Upper lobe of left lung (tissue), 6 donors: ENCODE data around the gene ZSWIM6. TPM values are rescaled to one million over a fixed set of nuclear protein-coding genes. Genes with fewer than 3 reads are reported as not detected.

Experiments
- ATAC-seq, 2 donors: fragments of 200-7000 bp; cut with Tn5 transposase; one replicate each; pipeline ENCODE4 v1.9.1; 2022; ENCODE audit warnings: mild to moderate bottlenecking in 2 of 2, moderate library complexity in 2 of 2; ENCODE audit not compliant: low FRiP score in 2 of 2
- DNase-seq, 2 donors: peaks; one replicate each; pipeline ENCODE4 v3.0.0-alpha.2; 2019 to 2020
- H3K27ac ChIP-seq, 4 donors: fragments of 200-600 bp; sonication (generic); one replicate each; pipeline ENCODE4 v1.5.1; 2016 to 2019
- H3K27me3 ChIP-seq, 4 donors: fragments of 200-600 bp; sonication (generic); one replicate each; pipeline ENCODE4 v1.5.1; 2017 to 2019
- H3K36me3 ChIP-seq, 4 donors: fragments of 200-600 bp; sonication (generic); one replicate each; pipeline ENCODE4 v1.5.1; 2016 to 2019
- H3K4me1 ChIP-seq, 4 donors: fragments of 200-600 bp; sonication (generic); one replicate each; pipeline ENCODE4 v1.5.1; 2018 to 2019
- H3K4me3 ChIP-seq, 4 donors: fragments of 200-600 bp; sonication (generic); one replicate each; pipeline ENCODE4 v1.5.1; 2017 to 2019; ENCODE audit warnings: mild to moderate bottlenecking in 2 of 4, moderate library complexity in 1 of 4
- H3K9me3 ChIP-seq, 4 donors: fragments of 200-600 bp; sonication (generic); one replicate each; pipeline ENCODE4 v1.5.1; 2018 to 2019
- EP300 ChIP-seq, 4 donors: sonication (generic); formaldehyde crosslinking; IDR thresholded peaks; one replicate each; pipeline ENCODE4 v1.5.1; 2017; ENCODE audit warnings: antibody characterized with exemption in 4 of 4, control low read depth in 2 of 4
- POLR2A ChIP-seq, 4 donors: fragments of 450-650 bp; IDR thresholded peaks; one replicate each; pipeline ENCODE4 v1.5.1; 2016 to 2017; ENCODE audit warnings: antibody characterized with exemption in 4 of 4, mild to moderate bottlenecking in 2 of 4
- POLR2AphosphoS5 ChIP-seq, 2 donors: sonication (generic); formaldehyde crosslinking; IDR thresholded peaks; one replicate each; pipeline ENCODE4 v1.5.1; 2017; ENCODE audit warnings: antibody characterized with exemption in 2 of 2
- WGBS, 2 donors: methylation state at CpG; one replicate each; pipeline ENCODE4 v1.1.5; 2017 to 2018; 5-methylcytosine and 5-hydroxymethylcytosine counted together
- total RNA-seq, 6 donors: library from RNA; depleted of rRNA in 4 of 6; stranded (reverse); fragments of >200 nt in 4 of 6; gene quantifications; one replicate each; pipeline versions ENCODE4 v1.1.0 to v1.2.1, GENCODE V29; 2016 to 2021
- TF ChIP-seq, protein P1 (sequence below), 6 experiments: fragments of 450-650 bp in 4 of 6; fragments of 200-600 bp in 2 of 6; sonication (generic) in 2 of 6; IDR thresholded peaks; one replicate each; pipeline ENCODE4 v1.5.1; 2016 to 2019; ENCODE audit warnings: antibody characterized with exemption in 6 of 6
- donor health status: DM: no; HTN: no; CAD: no; lungs with moderate emphysema.
- donor health status: DM: no; HTN: yes; CAD: no; lungs with severe emphysema.

The ZSWIM6 gene
- total RNA-seq, 6 donors from 2014 or later, result 10.5 to 22.3 (median 15.7) TPM

DNA sequence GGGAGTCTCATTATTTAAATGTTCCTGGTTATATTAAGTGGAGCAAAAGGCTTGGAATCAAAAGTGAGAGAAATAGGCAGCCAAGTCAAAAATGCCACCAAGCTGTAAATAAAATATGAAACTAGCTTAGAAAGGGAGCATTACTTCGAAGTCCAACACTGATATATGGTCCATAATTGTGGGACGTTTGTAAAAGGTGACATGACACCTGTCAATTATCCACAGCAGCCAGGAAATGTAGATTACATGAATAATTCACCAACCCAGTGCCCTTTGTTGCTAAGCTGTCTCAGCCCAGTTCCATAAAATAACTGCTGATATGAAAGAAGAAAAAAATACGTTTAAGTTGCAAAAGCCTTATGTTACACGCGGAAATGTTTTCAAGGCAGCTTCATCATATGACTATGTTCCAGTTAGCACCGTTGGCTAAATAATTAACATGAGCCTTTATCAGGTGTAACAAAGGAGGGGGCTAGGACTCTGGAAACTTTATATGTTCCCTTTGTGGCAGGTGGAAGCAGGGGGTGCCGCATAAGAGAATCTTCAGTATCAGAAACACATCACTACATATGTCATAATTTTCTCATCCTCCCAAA lies 39.9 kb upstream of the ZSWIM6 start:
- no peak overlapping the region for H3K4me3 ChIP-seq
- peaks cover 5 to 20% (median 13%) of the 10 kb centered on the region in 4 donors for H3K4me1 ChIP-seq
- no peak for TF ChIP-seq EP300 (IDR thresholded peaks at IDR 0.05)
- TF ChIP-seq, protein P1, sequence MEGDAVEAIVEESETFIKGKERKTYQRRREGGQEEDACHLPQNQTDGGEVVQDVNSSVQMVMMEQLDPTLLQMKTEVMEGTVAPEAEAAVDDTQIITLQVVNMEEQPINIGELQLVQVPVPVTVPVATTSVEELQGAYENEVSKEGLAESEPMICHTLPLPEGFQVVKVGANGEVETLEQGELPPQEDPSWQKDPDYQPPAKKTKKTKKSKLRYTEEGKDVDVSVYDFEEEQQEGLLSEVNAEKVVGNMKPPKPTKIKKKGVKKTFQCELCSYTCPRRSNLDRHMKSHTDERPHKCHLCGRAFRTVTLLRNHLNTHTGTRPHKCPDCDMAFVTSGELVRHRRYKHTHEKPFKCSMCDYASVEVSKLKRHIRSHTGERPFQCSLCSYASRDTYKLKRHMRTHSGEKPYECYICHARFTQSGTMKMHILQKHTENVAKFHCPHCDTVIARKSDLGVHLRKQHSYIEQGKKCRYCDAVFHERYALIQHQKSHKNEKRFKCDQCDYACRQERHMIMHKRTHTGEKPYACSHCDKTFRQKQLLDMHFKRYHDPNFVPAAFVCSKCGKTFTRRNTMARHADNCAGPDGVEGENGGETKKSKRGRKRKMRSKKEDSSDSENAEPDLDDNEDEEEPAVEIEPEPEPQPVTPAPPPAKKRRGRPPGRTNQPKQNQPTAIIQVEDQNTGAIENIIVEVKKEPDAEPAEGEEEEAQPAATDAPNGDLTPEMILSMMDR (IDR thresholded peaks at IDR 0.05), result no peak
- TF ChIP-seq POLR2AphosphoS5 (IDR thresholded peaks at IDR 0.05), result no peak
- no peak for TF ChIP-seq POLR2A (IDR thresholded peaks at IDR 0.05)
- DNase-seq (no peak), ATAC-seq (no peak)
- no peaks in the 10 kb centered on the region for H3K36me3 ChIP-seq
- peak overlapping the region in 1 of 4 donors; percentile 78 for H3K27ac ChIP-seq
- no peaks in the 10 kb centered on the region for H3K9me3 ChIP-seq
- no peaks in the 10 kb centered on the region for H3K27me3 ChIP-seq
- WGBS, 2 donors, result 84 to 85% methylated on average over 7 of the region's 7 CpGs

DNA sequence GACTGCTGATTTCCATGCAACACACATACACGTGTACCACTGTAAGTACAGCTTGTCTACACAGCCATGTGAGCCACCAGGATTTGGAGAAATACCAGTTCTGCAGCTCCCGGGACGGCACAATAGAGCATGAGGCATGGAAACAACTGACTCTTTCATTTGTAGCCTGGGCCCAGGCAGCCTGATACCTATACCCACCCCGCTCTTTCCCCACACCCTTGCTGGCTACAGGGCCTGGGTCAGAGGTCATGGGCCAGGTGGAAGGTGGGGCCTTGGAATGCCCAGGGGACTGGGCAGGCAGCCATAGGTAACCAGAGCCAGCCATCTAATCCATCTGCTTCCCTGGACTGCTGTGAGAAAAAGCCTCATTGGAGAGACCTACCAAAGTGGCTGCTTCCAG lies 39.0 kb upstream of the ZSWIM6 start:
- Histone ChIP-seq H3K27ac (no peak overlapping the region), H3K4me1 (peaks cover 5 to 20% (median 13%) of the 10 kb centered on the region in 4 donors), H3K36me3 (no peaks in the 10 kb centered on the region), H3K4me3 (no peak overlapping the region), H3K27me3 (no peaks in the 10 kb centered on the region), H3K9me3 (no peaks in the 10 kb centered on the region)
- ATAC-seq (peak in 1 of 2 donors; percentile 5), DNase-seq (no peak)
- 86% methylated on average over 4 of the region's 4 CpGs; no CpG with 5 or more reads in 1 of the 2 donors for WGBS, 2 donors
- no peak for TF ChIP-seq POLR2AphosphoS5 (IDR thresholded peaks at IDR 0.05)
- TF ChIP-seq, protein P1 (IDR thresholded peaks at IDR 0.05), result no peak
- TF ChIP-seq POLR2A (IDR thresholded peaks at IDR 0.05), result no peak
- no peak for TF ChIP-seq EP300 (IDR thresholded peaks at IDR 0.05)

DNA sequence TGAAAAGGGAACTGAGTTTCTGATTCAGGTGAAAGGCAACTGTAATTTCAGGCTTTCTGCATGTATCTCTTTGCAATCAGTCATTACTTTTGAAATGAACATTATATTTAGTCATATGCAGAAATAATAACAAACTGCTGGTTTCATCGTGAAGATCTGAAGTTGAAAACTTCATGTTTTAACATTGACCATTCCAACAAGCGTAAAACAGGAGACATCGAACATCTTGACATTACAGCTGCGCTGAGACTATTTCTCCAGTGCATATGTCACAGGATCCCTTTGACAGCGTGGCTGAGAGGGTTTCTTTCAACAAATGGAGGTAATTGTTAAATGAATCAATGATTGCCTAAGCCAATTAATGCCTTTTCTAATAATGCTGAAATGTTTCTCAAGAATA lies 38.2 kb upstream of the ZSWIM6 start:
- H3K4me3 ChIP-seq, result no peak overlapping the region
- no peak overlapping the region for H3K27ac ChIP-seq
- ATAC-seq (no peak), DNase-seq (no peak)
- TF ChIP-seq EP300 (IDR thresholded peaks at IDR 0.05), result no peak
- TF ChIP-seq POLR2A (IDR thresholded peaks at IDR 0.05), result no peak
- TF ChIP-seq, protein P1 (IDR thresholded peaks at IDR 0.05), result no peak
- H3K36me3 ChIP-seq, result no peaks in the 10 kb centered on the region
- no peaks in the 10 kb centered on the region for H3K27me3 ChIP-seq
- no peaks in the 10 kb centered on the region for H3K9me3 ChIP-seq
- H3K4me1 ChIP-seq, result peaks cover 7 to 24% (median 18%) of the 10 kb centered on the region in 4 donors
- 94% methylated on average over 5 of the region's 5 CpGs for WGBS, 2 donors

DNA sequence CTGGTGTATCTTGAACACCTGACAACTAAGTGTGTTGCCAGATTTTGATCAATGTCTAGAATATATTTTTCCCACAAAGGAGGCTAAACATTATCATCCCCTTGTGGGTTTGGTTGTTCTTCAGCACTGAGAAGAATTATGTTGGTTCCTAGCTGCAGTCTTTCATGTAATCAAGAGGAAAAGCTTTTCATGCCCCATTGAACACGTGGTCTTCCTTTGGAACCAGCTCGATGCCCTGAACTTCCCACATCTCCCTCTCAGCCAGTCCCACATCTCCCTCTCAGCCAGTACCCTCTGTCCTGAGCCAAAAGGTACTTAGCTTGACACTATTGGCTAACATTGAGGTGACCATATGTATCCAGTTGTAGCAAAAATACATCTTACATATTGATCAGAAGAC lies 36.7 kb upstream of the ZSWIM6 start:
- Histone ChIP-seq H3K4me1 (peaks cover 10 to 17% (median 11%) of the 10 kb centered on the region in 4 donors), H3K4me3 (no peak overlapping the region), H3K36me3 (no peaks in the 10 kb centered on the region), H3K27me3 (no peaks in the 10 kb centered on the region), H3K9me3 (no peaks in the 10 kb centered on the region), H3K27ac (no peak overlapping the region)
- DNase-seq (no peak), ATAC-seq (no peak)
- 74 to 91% methylated on average over 2 of the region's 2 CpGs for WGBS, 2 donors
- TF ChIP-seq POLR2AphosphoS5 (IDR thresholded peaks at IDR 0.05), result no peak
- TF ChIP-seq EP300 (IDR thresholded peaks at IDR 0.05), result no peak

DNA sequence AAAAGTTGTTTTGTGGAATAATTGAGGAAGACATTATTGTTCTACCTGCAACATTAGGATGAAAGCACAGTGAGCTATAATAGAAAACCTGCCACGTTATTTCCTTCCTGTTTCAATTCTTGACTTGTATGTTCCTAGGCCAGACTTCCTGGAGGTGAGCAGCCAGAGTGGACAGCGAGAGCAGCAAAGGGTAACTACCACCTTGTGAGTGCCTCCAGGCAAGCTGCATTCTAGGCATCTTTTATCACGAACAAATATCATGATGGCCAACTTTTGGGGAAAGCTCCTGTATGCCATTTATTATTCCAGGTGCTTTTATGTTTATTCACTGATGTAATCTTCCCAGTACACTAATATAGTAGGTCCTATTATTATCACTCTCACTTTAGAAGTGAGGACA lies 34.0 kb upstream of the ZSWIM6 start:
- Histone ChIP-seq H3K9me3 (no peaks in the 10 kb centered on the region), H3K4me3 (no peak overlapping the region), H3K27me3 (no peaks in the 10 kb centered on the region), H3K36me3 (no peaks in the 10 kb centered on the region), H3K4me1 (peaks cover 15 to 24% (median 18%) of the 10 kb centered on the region in 4 donors), H3K27ac (no peak overlapping the region)
- ATAC-seq (no peak), DNase-seq (no peak)
- TF ChIP-seq POLR2AphosphoS5 (IDR thresholded peaks at IDR 0.05) (no peak), EP300 (IDR thresholded peaks at IDR 0.05) (no peak), POLR2A (IDR thresholded peaks at IDR 0.05) (no peak)
- TF ChIP-seq, protein P1 (IDR thresholded peaks at IDR 0.05), result no peak
- 69% methylated on average over 3 of the region's 3 CpGs for WGBS, 2 donors
